ENCODE results near the gene PRR7.
"Not testable (repeated sequence)": the region's sequence is repeated elsewhere in the genome, so short reads cannot be mapped to it uniquely, and the experiment has no call there.

PRR7 gene

DNA sequence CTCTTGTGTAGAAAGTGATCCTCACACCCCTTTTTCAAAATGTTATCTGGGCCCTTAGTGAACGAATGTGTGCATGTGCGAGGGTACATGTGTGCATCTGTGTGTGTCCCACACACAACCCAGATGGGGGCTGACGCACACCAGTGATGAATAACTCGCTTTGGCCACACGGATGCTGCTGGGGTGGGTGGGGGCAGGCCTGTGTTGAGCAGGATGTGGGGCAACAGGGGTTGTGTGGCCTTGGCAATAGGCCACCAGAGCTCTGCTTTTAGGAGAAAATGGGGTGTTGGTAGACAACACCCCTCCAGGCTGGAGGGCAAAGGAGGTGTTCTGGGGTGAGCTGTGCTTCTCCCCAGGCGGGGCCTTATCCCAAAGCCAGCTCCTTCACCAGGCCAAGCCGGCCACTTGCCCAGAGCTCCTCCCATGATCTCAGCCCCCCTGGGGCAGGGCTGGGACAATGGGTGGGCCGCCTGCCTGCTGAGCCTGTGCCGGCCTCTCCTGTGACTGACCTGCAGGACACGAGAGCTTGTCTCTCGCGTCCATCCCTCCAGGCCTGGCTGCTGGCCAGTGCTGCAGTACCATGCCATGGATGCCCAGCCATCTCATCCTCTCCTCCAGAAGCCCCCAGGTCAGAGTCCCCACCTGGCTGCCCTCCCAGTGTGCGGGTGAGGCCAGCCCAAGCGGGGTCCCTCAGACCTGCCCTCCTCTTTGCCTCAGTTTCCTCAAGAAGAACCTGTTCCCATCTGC lies 25.2 kb downstream of the PRR7 start:
- no peak for DNase-seq

DNA sequence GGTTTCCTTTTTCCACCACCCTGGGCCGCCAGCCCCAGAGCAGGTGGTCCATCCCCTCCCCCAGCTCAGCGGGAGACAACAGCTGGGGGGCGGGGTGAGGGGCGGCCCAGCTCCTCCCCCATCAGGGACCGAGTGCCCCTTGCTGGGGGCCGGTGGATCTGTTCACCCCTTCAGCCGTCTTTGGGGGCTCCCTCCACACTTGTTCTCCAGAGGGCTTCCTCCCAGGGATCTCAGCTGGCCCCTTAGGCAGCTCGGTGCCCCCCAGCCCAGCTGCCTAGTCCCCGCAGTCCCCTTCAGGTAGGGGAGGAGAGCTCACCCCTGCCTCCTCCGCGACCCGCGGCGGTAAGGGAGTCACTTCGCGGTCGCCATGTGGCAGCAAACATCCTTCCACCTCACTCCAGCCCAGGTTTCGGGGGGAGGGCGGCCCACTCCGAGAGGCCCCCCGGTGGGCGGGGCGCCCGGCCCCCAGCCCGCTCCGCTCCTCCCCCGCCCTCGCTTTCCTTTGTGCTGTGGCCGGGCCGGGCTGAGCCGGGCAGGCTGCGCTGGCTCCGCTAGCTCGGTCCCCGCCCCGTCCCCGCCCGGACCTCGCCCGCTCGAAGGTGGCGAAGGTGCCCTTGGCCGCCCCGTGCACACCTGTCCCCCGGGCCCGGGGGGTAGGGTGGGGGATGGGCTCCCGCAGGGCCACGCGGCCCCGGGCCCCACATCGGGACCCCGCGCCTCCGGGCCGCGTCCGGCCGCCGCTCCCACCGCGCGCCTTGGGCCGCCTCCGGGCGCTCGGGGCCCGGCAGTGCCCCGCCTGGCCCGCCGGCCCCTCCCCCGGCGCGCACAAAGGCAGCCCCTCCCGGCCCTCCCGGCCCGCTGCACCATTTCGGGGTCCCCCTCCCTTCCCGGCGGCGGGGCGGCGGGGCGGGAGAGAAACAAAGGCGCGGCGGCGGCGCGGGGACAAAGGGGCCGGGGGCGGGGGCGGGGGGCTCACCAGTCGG lies 26.1 kb downstream of the PRR7 start:
- DNase-seq = peak; percentile 36

DNA sequence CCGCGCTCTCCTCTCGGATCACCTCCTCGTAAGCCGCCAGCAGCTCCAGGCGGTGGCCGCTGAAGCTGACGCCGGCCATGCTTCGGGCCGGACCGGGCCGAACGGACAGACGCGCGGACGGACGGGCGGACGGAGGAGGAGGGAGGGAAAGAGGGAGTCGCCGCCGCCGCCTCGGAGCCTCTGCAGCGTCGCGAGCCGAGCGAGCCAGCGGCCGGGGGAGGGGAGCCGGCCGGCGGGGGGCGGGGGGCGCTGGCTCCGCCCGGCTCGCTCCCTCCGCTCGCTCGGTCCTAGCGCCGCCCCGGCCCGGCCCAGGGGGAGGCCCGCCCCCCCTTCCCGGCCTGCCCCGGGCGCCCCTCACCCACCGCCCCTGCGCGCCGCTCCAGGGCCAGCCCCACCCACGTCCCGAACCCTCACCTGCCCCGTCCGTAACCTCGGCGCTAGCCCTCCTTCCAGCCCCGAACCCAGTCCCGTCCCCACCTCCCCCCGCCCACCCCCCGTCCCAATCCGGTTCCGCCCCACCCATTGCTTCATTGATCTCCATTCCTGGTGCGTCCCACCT lies 26.9 kb downstream of the PRR7 start, which contains the start of gene DBN1:
Gene DBN1, minus strand, starts transcription at position 192 of the 559 bp plus-strand sequence. Its CDS starts 113 bp downstream, at position 79.
- DNase-seq = peak; percentile 60

DNA sequence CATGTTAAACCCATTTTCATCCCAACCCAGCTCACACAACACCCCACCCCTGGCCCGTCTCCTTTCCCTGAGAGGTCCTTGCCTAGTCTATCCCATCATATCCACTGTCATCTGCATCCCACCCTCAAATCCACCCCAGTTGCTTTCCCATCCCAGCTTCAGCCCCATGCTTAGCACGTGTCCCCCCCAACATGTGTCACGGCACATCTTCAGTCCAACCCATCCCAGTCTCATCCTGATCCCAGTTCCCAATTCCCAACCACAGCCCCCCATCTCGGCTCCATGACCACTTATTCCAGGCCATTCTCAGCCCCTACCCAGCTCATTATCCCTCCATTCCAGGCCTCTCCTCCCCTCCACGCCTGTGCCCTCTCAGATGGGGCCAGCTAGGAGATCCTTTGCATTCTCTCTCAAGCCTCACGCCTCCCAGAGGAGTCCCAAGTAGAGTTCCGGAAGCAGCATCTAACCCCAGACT lies 27.4 kb downstream of the PRR7 start:
- no peak for DNase-seq

DNA sequence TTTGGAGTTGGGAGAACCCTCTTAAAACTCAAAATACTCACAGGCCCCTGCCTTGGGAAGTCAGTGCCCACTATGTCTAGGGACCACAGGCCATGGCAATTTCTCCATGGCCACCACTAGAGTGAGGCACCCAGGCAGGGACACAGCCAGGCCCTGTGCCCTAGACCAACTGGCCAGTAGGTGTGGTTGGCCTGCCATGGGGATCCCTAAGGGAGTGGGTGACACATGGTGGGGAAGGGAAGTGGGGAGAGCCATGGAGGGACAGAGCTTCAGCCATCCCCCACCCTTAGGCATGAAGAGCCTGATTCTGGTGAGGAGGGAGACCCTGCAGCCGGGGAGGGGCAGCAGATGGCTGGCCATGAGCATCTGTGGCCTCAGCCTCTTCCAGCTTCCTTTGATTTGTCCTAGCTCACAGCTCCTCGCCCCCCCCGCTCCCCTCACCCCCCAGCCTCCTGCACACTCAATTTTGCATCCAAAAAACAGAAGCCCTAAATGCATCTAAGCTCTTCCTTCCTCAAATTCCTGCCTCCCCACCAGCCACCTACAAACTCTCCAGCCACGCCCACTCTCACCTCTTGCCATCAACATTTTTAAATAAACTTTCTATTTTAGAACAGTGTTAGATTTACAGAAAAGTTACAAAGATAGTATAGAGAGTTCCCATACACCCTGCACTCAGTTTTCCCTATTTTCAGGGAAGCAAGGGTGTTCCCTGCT lies 28.4 kb downstream of the PRR7 start:
- DNase-seq = no peak

DNA sequence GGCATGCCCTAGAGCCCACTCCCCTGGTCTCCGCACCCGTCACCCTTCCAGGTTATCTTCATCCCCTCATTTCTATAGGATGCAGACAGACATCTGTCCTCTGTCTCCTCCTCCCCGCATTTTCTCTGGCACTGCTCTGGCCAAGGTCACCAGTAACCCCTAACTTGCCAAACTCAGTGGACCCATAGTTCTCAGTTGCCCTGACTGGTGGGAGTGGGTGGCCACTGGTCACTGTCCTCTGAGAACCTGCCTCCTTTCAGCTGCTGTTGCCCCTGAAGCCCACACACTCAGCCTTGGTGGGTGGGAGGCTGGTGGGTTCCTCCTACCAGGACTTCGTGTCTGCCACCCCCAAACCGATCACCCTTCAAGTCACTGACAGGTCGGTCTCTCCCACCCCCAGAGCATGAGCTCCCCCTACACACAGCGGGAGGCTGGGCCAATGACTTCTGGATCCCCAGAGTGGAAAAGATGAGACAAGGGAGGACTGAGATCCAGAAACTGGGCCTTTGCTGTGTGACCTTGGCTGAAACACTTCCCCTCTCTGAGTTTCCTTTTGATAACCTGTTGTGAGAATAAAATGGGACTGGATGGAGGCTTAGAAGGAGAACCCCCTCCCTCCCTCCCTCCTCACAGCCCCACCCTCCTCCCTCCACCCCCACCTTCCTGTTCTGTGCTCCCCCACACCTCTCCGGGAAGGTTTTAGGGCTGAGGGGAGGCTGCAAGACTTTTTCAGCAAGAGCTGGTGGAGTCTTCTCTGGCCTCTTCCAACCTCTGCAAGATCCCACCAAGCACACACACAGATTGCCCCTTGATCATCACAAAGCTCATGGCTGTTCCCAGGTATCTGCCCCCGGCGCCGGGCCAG lies 29.2 kb downstream of the PRR7 start:
- no peak for DNase-seq

DNA sequence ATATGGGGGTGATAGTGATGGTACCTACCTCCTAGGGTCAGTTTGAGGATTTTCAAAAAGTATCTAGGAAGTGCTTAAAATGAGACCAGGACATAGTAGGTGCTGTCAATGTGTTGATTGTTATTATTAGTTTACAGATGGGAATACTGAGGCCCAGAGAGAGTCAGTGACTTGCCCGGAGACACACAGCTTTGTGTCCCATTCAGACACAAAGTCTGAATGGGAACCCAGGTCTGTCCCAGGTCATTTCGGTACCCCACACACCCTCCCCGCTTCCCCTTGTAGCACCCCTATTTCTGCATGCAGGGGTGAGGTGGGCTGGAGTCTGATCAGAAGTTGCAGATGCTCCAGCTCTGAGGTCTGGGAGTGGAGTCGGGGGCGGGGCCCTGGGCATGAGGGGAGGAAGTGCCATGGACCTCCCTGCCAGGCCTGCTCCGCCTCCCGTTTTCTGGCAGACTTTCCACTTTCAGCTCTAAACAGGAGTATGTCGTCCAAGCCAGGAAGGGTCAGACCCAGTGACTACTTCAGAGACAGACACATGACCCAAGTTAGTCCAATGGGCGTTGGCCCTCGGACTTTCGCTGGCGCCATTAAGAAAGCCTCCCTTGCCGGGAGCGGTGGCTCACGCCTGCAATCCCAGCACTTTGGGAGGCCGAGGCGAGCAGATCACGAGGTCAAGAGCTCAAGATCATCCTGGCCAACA lies 30.1 kb downstream of the PRR7 start:
- no peak for DNase-seq

DNA sequence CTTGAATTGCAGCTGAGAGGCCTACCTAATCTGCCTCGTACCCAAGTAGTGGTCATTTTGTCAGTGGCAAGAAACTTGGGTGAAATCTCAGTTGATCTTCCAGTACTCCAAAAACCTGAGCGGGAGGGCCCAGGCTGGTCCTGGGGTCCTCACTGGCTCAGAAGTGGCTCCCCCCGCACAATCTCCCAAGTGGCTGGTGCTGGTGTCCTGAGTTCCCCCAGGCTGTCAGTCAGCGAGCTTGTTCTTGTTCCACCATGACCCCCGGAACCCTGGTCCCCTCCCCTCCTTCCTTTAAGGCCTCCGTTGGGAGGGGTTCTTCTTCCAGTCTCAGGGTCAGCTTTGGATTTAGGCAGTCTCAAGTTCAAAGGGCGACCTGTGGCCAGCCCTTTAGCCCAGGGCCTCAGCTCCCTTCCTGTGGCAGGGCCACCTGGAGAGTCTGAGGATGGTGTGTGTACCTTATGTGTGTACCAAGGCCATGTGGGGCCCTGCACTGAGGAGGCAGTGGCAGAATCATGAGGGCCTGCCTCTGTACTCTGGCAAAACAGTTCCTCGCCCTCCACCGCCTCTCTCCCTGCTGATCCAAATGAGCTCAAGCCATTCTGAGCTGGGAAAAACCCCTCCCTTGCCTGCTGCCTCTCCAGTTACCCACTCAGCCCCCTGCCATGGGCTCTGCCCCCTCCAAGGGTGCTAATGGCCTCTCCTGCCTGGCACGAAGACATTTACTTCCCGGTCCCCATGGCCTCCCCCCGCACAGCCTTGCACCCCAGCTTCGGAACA lies 31.3 kb downstream of the PRR7 start:
- DNase-seq = no peak

DNA sequence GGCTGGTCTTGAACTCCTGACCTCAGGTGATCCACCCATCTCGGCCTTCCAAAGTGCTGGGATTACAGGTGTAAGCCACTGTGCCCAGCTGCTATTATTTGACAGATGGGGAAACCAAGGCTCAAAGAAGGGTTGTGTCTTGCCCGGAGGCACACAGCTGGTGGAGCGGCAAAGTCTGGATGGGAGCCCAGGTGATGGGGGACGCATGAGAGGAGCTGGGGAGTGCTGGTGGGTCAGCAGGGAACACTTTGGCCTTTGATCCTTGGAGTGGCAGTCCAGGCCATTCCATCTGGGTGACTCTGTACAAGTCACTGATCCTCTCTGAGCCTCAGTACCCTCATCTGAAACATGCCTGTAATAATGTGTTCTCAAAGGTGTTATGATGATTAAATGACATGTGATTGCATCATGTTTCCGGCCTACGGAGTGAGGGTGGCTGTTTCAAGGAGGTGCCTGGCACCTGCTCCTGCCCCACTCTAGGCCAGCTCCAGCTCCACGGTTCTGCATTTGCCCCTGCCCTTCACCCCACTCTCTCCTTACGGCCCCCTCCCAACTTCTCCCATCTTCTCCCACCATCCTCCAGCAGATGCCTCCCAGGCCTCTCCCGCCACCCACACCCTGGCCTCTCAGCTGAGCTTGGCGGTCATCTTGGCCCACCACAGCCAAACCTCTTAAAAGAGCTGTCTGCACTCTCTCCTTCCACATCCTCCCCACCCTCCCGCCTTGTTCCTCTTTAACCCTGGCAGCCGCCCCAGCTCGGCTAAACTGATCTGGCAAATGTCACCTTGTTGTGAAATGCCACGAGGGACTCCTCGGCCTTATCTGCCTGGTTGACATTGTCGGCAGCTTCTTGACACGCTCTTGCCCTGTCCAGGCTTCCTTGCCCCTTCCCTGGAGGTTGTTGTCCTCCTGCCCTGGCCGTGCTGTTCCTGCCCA lies 32.4 kb downstream of the PRR7 start:
- no peak for DNase-seq

DNA sequence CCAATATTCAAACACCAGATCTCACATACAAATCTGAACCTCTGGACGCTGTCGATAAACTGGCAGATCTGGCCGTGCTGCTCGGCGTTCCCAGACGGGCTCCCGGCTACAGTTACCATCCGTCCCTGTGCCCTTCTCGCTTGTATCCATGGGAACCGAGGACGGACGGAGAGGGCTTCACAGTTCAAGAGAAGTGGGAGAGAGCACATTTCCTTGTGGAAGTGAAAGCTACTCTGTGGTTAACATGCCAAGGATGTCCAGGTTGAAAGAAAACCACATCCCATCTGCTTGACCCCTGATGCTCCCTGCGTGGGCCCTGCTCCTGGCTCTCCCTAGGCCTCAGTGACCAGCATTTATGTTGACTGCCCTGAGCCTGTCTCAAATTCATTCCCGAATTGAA lies 33.2 kb downstream of the PRR7 start:
- DNase-seq = no peak

DNA sequence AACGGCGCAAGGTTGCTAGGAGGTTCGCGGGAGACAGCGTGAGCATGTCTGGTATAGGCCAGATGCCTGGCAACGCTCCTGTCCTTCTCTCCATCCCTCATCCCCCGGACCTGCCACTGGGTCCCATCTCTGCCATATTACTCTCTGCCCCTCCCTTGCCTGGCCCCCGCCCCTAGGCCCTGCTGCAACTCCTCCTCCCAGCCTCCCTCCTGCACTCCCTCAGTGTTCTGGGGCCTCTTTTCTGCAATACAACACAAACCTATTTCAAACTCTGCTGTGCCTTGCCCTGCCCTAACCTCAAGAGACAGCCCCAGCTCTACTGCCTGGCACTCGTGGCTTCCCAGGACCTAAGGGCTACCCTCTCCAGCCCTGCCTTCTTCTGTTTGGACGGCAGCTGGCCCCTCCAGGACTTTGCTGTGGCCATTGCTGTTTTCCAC lies 35.8 kb downstream of the PRR7 start:
- DNase-seq = no peak

DNA sequence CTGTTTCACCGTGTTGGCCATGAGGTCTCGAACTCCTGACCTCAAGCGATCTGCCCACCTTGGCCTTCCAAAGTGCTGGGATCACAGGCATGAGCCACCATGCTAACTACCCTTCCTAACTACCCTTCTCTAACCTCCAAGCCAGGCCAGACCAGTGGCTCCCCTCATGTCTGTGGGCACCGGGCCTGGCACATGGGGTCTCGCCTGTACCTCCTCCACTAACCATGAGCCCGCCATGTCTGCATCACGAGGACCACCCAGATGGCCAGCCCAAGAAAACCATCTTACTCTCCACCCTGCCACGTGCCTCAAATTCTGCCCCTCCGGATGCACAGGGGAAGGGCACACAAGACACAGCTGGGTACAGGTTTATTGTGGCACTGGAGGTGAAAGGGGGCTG lies 36.4 kb downstream of the PRR7 start:
- no peak for DNase-seq

DNA sequence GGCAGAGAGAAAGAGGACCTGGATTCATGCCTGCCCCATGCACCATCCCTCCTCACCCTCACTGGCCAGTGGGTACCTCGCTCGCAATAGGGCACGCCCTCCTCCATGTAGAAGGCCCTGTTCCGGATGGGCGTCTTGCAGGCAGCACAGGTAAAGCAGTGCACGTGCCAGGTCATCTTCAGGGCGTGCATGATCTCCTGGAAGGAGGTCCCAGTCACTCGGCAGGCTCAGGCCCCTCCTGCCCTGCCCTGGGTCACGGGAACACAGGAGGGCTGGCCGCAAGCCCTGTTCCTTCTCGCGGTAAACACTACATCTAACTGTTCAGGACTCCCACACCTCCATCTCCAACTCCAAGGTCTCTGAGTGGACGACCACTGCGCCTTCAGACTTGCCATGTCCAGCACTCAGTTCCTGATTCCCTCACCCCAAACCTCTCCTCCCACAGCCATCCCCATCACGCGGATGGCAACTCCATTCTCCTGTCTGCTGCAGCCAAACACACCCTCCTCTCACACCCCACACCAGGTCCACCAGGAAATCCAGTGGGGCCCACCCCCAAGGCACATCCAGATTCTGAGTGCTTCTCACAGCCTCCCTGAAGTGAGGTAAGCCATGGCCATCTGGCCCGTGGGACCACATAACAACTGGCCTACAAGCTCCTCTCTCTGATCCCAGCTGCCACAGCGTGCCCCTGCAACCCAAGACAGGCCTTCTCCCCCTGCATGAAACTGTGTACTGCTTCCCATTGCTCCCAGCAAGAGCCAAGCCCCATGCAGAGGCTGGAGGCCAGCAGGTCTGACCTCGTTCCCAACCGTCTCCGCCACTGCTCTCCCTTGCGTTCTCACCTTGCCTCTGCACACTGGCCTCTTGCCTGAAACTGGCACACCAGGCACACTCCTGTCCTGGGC lies 37.6 kb downstream of the PRR7 start:
- no peak for DNase-seq

DNA sequence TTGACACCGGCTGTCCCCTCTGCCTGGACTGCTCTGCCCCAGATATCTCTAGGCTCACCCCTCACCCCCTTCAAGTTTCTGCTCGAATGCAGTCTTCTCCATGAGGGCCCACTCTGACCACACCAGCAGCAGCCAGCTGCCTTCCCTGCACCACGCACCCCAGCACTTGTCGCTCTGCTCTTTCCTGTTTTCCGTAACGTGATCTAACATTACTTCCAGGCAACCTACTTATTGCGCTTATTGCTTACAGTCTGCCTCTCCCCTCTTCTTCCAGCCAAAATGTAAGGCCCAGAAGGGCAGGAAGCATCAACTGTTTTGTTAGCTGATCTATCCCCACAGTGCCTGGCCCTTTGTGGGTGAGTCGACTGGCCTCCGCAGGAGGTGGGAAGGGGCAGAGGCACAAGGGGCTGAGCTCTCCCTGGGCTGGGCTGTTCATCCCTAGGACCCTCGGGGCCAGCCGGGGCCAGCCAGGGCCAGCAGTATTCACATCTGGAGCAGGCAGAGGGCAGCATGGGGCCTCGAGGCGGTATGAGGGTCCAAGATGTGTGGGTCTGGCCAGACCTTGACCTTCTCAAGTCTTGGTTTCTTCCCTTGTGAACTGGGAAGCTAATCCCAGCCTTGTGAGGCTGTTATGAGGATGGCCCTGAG lies 38.4 kb downstream of the PRR7 start:
- DNase-seq = no peak

DNA sequence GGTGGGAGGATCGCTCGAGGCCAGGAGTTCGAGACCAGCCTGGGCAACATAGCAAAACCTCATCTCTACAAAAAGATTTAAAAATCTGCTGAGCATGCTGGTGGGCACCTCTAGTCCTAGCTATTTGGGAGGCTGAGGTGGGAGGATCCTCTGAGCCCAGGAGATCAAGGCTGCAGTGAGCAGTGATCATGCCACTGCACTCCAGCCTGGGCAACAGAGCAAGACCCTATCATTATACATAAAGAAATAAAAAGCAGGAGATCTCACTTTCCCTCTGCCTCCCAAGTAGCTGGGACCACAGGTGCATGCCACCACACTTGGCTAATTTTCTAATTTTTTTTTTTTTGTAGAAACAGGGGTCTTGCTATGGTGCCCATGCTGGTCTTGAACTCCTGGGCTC lies 39.1 kb downstream of the PRR7 start:
- DNase-seq = not testable (repeated sequence)

DNA sequence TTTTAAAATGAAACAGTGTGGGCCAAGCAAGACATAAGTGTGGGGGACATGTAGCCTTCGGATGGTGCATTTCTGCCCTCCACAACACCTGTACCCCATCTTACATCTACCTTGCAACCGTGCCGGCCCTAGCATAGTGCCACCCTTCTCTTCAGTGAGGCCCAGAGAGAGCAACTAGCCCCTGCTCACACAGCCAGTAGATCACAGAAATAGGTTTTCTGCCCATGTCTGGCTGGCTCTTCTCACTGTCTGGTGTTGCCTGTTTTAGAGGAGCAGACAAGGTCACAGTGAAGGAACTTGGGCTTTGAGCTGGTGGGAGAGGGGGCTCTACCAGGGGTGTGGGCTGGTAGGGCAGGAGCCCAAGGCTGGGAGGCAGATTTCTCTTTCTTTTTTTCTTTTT lies 39.6 kb downstream of the PRR7 start:
- no peak for DNase-seq

DNA sequence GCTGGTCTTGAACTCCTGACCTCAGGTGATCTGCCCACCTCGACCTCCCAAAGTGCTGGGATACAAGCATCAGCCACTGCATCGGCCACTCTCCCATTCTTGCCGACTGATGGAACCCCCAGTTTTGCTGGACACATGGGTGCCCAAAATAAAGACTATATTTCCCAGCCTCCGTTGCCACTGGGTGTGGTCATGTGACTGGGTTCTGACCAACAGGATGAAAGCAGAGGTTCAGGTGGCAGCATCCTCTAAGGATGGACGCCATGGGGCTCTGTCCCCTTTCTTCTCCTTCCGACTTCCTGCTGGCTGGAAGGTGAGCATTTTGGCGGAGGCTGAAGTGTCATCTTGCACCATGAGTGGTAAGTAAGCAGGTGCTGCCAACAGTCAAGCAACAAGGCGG lies 40.5 kb downstream of the PRR7 start:
- DNase-seq = no peak
